IMR-90 (cell line): ENCODE data around the gene MIA2. TPM values are rescaled to one million over a fixed set of nuclear protein-coding genes. Genes with fewer than 3 reads are reported as not detected.
A peak's percentile ranks its signal among the peaks of the same experiment; 100 is the strongest.

ENCODE experiments used
- ATAC-seq: fragments of 200-7000 bp; cut with Tn5 transposase; 2 replicates; pipeline ENCODE4 v1.9.1; 2020; ENCODE audit warnings: low read depth, mild to moderate bottlenecking, moderate library complexity
- BruUV-seq: library from RNA; stranded (reverse); fragments of 400-500 nt; replicated peaks from 2 replicates; lab custom pipeline; 2021; lab: Mats Ljungman, UMichigan
- CTCF ChIA-PET: fragments of 300-600 bp; formaldehyde crosslinking; extraction: SDS; loops from one replicate; lab custom pipeline; 2021; ENCODE audit warnings: antibody characterized with exemption; lab: Yijun Ruan, JAX
- POLR2A ChIA-PET: fragments of 300-600 bp; sonication (Branson Sonifier 250); formaldehyde crosslinking; loops from one replicate; lab custom pipeline; 2022; ENCODE audit warnings: antibody characterized with exemption; ENCODE audit not compliant: unreplicated experiment; lab: Charles Lee
- DNase-seq: peaks from one replicate; pipeline ENCODE4 v3.0.0; 2013
- H2AFZ ChIP-seq: replicated peaks from 2 replicates; pipeline ENCODE3; 2013; ENCODE audit warnings: low read length, mild to moderate bottlenecking; ENCODE audit not compliant: poor library complexity
- H2AK5ac ChIP-seq: 2 replicates; pipeline ENCODE4 v1.6.1; 2013; ENCODE audit warnings: low read depth, low read length, inconsistent platforms
- H2AK9ac ChIP-seq: replicated peaks from 2 replicates; pipeline ENCODE3; 2013; ENCODE audit warnings: mild to moderate bottlenecking, low read depth, low read length, moderate library complexity; ENCODE audit not compliant: poor library complexity
- H2BK120ac ChIP-seq: 2 replicates; pipeline ENCODE4 v1.6.1; 2013; ENCODE audit warnings: low read depth, low read length, inconsistent platforms
- H2BK15ac ChIP-seq: 3 replicates; pipeline ENCODE4 v1.6.1; 2013; ENCODE audit warnings: low read depth, low read length, inconsistent platforms
- H2BK20ac ChIP-seq: 2 replicates; pipeline ENCODE4 v1.6.1; 2013; ENCODE audit warnings: low read depth, mild to moderate bottlenecking, inconsistent platforms, low read length, moderate library complexity
- H2BK5ac ChIP-seq: 2 replicates; pipeline ENCODE4 v1.6.1; 2013; ENCODE audit warnings: mild to moderate bottlenecking, low read depth, low read length, inconsistent platforms; ENCODE audit not compliant: poor library complexity, severe bottlenecking
- H3K14ac ChIP-seq: replicated peaks from 2 replicates; pipeline ENCODE4 v1.6.1; 2013; ENCODE audit warnings: low read depth, low read length, inconsistent platforms
- H3K18ac ChIP-seq: 2 replicates; pipeline ENCODE4 v1.6.1; 2013; ENCODE audit warnings: low read depth, low read length, control low read depth
- H3K23ac ChIP-seq: 2 replicates; pipeline ENCODE4 v1.6.1; 2013; ENCODE audit warnings: low read depth, low read length, inconsistent platforms
- H3K27ac ChIP-seq: 2 replicates; pipeline ENCODE4 v1.5.1; 2013; ENCODE audit warnings: mild to moderate bottlenecking, control low read depth, low read length; ENCODE audit not compliant: insufficient read depth
- H3K27me3 ChIP-seq: 2 replicates; pipeline ENCODE4 v1.6.1; 2013; ENCODE audit warnings: low read length; ENCODE audit not compliant: control insufficient read depth, insufficient read depth
- H3K36me3 ChIP-seq: 2 replicates; pipeline ENCODE4 v1.6.1; 2013; ENCODE audit warnings: low read length, mixed read lengths; ENCODE audit not compliant: control insufficient read depth, insufficient read depth
- H3K4ac ChIP-seq: 2 replicates; pipeline ENCODE4 v1.6.1; 2013; ENCODE audit warnings: low read depth, low read length, inconsistent platforms
- H3K4me1 ChIP-seq: 2 replicates; pipeline ENCODE4 v1.6.1; 2013; ENCODE audit warnings: low read length, mixed read lengths; ENCODE audit not compliant: control insufficient read depth, insufficient read depth
- H3K4me2 ChIP-seq: 2 replicates; pipeline ENCODE4 v1.6.1; 2013; ENCODE audit warnings: low read depth, mild to moderate bottlenecking, control low read depth, low read length, moderate library complexity
- H3K4me3 ChIP-seq: 2 replicates; pipeline ENCODE4 v1.5.1; 2013; ENCODE audit warnings: low read depth, mild to moderate bottlenecking, control low read depth, low read length, moderate library complexity; ENCODE audit not compliant: insufficient read depth
- H3K56ac ChIP-seq: 2 replicates; pipeline ENCODE4 v1.6.1; 2013; ENCODE audit warnings: low read length, inconsistent platforms; ENCODE audit not compliant: insufficient read depth; ENCODE audit errors: extremely low read depth
- H3K79me1 ChIP-seq, 2 experiments: 2 replicates each; pipeline ENCODE4 v1.6.1; 2013; ENCODE audit warnings: low read length in 2 of 2, inconsistent platforms in 1 of 2, low read depth in 1 of 2
- H3K9ac ChIP-seq: 2 replicates; pipeline ENCODE4 v1.6.1; 2013; ENCODE audit warnings: low read depth, low read length, control low read depth
- H3K9me1 ChIP-seq: 2 replicates; pipeline ENCODE4 v1.6.1; 2013; ENCODE audit warnings: low read length, inconsistent platforms; ENCODE audit not compliant: insufficient read depth
- H3K9me3 ChIP-seq: 2 replicates; pipeline ENCODE4 v1.6.1; 2013; ENCODE audit warnings: low read length; ENCODE audit not compliant: control insufficient read depth, insufficient read depth
- H4K20me1 ChIP-seq: 2 replicates; pipeline ENCODE4 v1.6.1; 2013; ENCODE audit warnings: low read length, inconsistent platforms; ENCODE audit not compliant: insufficient read depth
- H4K5ac ChIP-seq: 2 replicates; pipeline ENCODE4 v1.6.1; 2013; ENCODE audit warnings: mild to moderate bottlenecking, low read depth, low read length, control low read depth
- H4K8ac ChIP-seq, 2 experiments: 2 replicates each; pipeline ENCODE4 v1.6.1; 2013; ENCODE audit warnings: low read depth in 2 of 2, low read length in 2 of 2, control low read depth in 1 of 2, inconsistent platforms in 1 of 2
- H4K91ac ChIP-seq: 2 replicates; pipeline ENCODE4 v1.6.1; 2013; ENCODE audit warnings: low read depth, low read length, inconsistent platforms; ENCODE audit not compliant: insufficient read depth
- BHLHE40 ChIP-seq: fragments of 150-350 bp; IDR thresholded peaks from 2 replicates; pipeline ENCODE4 v1.6.1; 2016; ENCODE audit warnings: mild to moderate bottlenecking, low read depth, low read length
- CEBPB ChIP-seq: IDR thresholded peaks from 2 replicates; pipeline ENCODE4 v1.6.1; 2012; ENCODE audit warnings: low read depth, low read length, improper control_type of control experiment
- CHD1 ChIP-seq: IDR thresholded peaks from 2 replicates; pipeline ENCODE4 v1.6.1; 2012; ENCODE audit warnings: low read depth, low read length, improper control_type of control experiment
- FOS ChIP-seq: fragments of 150-350 bp; IDR thresholded peaks from 2 replicates; pipeline ENCODE4 v1.6.1; 2016; ENCODE audit warnings: low read depth, low read length
- MAFK ChIP-seq: IDR thresholded peaks from 2 replicates; pipeline ENCODE4 v1.6.1; 2012; ENCODE audit warnings: low read depth, low read length, improper control_type of control experiment
- MAZ ChIP-seq: IDR thresholded peaks from 2 replicates; pipeline ENCODE4 v1.6.1; 2012; ENCODE audit warnings: low read depth, mild to moderate bottlenecking, low read length, improper control_type of control experiment, moderate library complexity, borderline replicate concordance
- MXI1 ChIP-seq: IDR thresholded peaks from 2 replicates; pipeline ENCODE4 v1.6.1; 2012; ENCODE audit warnings: low read depth, mild to moderate bottlenecking, low read length, moderate library complexity, borderline replicate concordance
- NFE2L2 ChIP-seq: fragments of 150-350 bp; IDR thresholded peaks from 2 replicates; pipeline ENCODE4 v1.6.1; 2016; ENCODE audit warnings: low read depth, mild to moderate bottlenecking, low read length
- POLR2A ChIP-seq: IDR thresholded peaks from 2 replicates; pipeline ENCODE4 v1.6.1; 2012; ENCODE audit warnings: mild to moderate bottlenecking, low read depth, low read length
- RAD21 ChIP-seq: IDR thresholded peaks from 2 replicates; pipeline ENCODE4 v1.6.1; 2012; ENCODE audit warnings: low read length, improper control_type of control experiment
- RCOR1 ChIP-seq: IDR thresholded peaks from 2 replicates; pipeline ENCODE4 v1.6.1; 2012; ENCODE audit warnings: mild to moderate bottlenecking, low read length, improper control_type of control experiment; ENCODE audit not compliant: insufficient replicate concordance
- RFX5 ChIP-seq: IDR thresholded peaks from 2 replicates; pipeline ENCODE4 v1.8.0; 2012; ENCODE audit warnings: low read depth, mild to moderate bottlenecking, low read length, moderate library complexity
- SMC3 ChIP-seq: fragments of 150-350 bp; IDR thresholded peaks from 2 replicates; pipeline ENCODE4 v1.6.1; 2016; ENCODE audit warnings: low read depth, mild to moderate bottlenecking, antibody characterized with exemption, low read length, moderate library complexity
- WGBS, 2 experiments: methylation state at CpG; one replicate each; pipeline versions ENCODE4 v1.1.5 to v1.1.7; 2013; ENCODE audit warnings: missing lambda C conversion rate in 2 of 2; ENCODE audit not compliant: insufficient read length in 1 of 2; ENCODE audit errors: extremely low coverage in 2 of 2; 5-methylcytosine and 5-hydroxymethylcytosine counted together
- dilution Hi-C: fragments of 300-500 bp; cut with HindIII; formaldehyde crosslinking; loops from one replicate; pipeline ENCODE4 v1.14.3; 2018; ENCODE audit warnings: low sequenced_read_pairs; ENCODE audit not compliant: unreplicated experiment
- in situ Hi-C: fragments of 300-500 bp; cut with MboI; formaldehyde crosslinking; loops from 3 replicates; pipeline ENCODE4 v1.14.3; 2019; ENCODE audit warnings: low sequenced_read_pairs, inconsistent platforms, mixed read lengths
- intact Hi-C: fragments of 100-400 bp; cut with micrococcal nuclease; formaldehyde crosslinking; loops from 2 replicates; pipeline ENCODE4 v1.10.0; 2022
- polyA plus RNA-seq, 3 experiments: library from polyadenylated mRNA; depleted of rRNA; stranded (reverse); fragments of >200 nt; gene quantifications; 2 replicates each; pipeline ENCODE4 v1.2.3, GENCODE V29; 2012; ENCODE audit warnings: low replicate concordance in 1 of 3
- total RNA-seq: library from RNA; depleted of rRNA; stranded (reverse); fragments of >200 nt; gene quantifications from 2 replicates; pipeline ENCODE4 v1.2.3, GENCODE V29; 2012
- TF ChIP-seq, protein P1 (sequence below): conservative IDR thresholded peaks from 2 replicates; pipeline ENCODE4 v1.5.1; 2012; ENCODE audit warnings: mild to moderate bottlenecking, low read depth, low read length, improper control_type of control experiment
- TF ChIP-seq, protein P2 (sequence below): fragments of 150-350 bp; IDR thresholded peaks from 2 replicates; pipeline ENCODE4 v1.6.1; 2016; ENCODE audit warnings: low read depth, mild to moderate bottlenecking, low read length, moderate library complexity, borderline replicate concordance
- TF ChIP-seq, protein P3 (sequence below): fragments of 150-350 bp; IDR thresholded peaks from 2 replicates; pipeline ENCODE4 v1.6.1; 2017; ENCODE audit warnings: mild to moderate bottlenecking, antibody characterized with exemption, low read length, low read depth

MIA2 gene
- total and polyA plus RNA-seq, 2 of the 4 experiments (the other 2 are of a cell fraction): 3.9 to 6.8 TPM

DNA sequence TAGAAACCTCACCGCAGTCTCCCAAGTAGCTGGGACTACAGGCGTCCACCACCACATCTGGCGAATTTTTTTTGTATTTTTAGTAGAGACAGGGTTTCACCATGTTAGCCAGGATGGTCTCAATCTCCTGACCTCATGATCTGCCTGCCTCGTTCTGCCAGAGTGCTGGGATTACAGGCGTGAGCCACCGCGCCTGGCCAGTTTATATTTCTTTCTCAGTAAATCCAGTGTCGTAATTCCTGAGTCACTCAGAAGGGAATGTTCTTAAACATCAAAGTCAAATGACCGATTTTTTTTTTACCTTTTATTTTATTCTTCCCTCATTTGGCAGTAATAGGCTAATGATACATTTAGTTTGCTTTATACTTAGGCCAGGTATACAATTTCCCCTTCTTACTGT lies 118.0 kb downstream of the MIA2 start:
- Histone ChIP-seq H3K4ac (no peak overlapping the region), H3K9me1 (no peaks in the 10 kb centered on the region), H2BK120ac (no peak overlapping the region), H2AK5ac (no peak overlapping the region), H3K27ac (no peak overlapping the region), H4K8ac (no peak overlapping the region), H3K56ac (no peak overlapping the region), H3K14ac (no peak overlapping the region), H2AK9ac (no peak overlapping the region), H3K4me3 (no peak overlapping the region), H4K91ac (no peak overlapping the region), H2AFZ (no peak overlapping the region), H2BK15ac (no peak overlapping the region), H3K9me3 (no peaks in the 10 kb centered on the region), H3K79me1 (no peaks in the 10 kb centered on the region), H3K27me3 (no peaks in the 10 kb centered on the region), H3K23ac (no peak overlapping the region), H3K4me1 (no peaks in the 10 kb centered on the region), H3K18ac (no peak overlapping the region), H4K20me1 (no peaks in the 10 kb centered on the region), H3K4me2 (no peak overlapping the region), H4K5ac (no peak overlapping the region), H3K9ac (no peak overlapping the region), H2BK5ac (no peak overlapping the region), H3K36me3 (peaks cover 6% of the 10 kb centered on the region; the same call in 1 of the 2 replicates), H2BK20ac (no peak overlapping the region)
- 94% methylated on average over 5 of the region's 9 CpGs; no CpG with 5 or more reads in 1 of the 2 experiments for WGBS, 2 experiments
- no peak for ATAC-seq
- ChIA-PET CTCF (no interaction called here), POLR2A (no interaction called here)
- dilution Hi-C loops: no loop called here
- DNase-seq: peak; percentile 41
- TF ChIP-seq CEBPB (no peak), RFX5 (no peak), BHLHE40 (no peak), CHD1 (no peak), MAZ (no peak), POLR2A (no peak), MAFK (no peak), NFE2L2 (no peak), RCOR1 (no peak), MXI1 (no peak), FOS (no peak), RAD21 (no peak), SMC3 (no peak)
- TF ChIP-seq, protein P1, sequence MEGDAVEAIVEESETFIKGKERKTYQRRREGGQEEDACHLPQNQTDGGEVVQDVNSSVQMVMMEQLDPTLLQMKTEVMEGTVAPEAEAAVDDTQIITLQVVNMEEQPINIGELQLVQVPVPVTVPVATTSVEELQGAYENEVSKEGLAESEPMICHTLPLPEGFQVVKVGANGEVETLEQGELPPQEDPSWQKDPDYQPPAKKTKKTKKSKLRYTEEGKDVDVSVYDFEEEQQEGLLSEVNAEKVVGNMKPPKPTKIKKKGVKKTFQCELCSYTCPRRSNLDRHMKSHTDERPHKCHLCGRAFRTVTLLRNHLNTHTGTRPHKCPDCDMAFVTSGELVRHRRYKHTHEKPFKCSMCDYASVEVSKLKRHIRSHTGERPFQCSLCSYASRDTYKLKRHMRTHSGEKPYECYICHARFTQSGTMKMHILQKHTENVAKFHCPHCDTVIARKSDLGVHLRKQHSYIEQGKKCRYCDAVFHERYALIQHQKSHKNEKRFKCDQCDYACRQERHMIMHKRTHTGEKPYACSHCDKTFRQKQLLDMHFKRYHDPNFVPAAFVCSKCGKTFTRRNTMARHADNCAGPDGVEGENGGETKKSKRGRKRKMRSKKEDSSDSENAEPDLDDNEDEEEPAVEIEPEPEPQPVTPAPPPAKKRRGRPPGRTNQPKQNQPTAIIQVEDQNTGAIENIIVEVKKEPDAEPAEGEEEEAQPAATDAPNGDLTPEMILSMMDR: no peak
- TF ChIP-seq, protein P2, sequence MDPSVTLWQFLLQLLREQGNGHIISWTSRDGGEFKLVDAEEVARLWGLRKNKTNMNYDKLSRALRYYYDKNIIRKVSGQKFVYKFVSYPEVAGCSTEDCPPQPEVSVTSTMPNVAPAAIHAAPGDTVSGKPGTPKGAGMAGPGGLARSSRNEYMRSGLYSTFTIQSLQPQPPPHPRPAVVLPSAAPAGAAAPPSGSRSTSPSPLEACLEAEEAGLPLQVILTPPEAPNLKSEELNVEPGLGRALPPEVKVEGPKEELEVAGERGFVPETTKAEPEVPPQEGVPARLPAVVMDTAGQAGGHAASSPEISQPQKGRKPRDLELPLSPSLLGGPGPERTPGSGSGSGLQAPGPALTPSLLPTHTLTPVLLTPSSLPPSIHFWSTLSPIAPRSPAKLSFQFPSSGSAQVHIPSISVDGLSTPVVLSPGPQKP: no peak
- TF ChIP-seq, protein P3, sequence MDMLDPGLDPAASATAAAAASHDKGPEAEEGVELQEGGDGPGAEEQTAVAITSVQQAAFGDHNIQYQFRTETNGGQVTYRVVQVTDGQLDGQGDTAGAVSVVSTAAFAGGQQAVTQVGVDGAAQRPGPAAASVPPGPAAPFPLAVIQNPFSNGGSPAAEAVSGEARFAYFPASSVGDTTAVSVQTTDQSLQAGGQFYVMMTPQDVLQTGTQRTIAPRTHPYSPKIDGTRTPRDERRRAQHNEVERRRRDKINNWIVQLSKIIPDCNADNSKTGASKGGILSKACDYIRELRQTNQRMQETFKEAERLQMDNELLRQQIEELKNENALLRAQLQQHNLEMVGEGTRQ: no peak
- intact Hi-C loops: no loop called here
- in situ Hi-C loops: no loop called here
- BruUV-seq: no TSS peak
